WI38 (cell line): Measurements from ENCODE around the gene QRFP.

Experiments used
- H3K4me3 ChIP-seq: 2 replicates; pipeline ENCODE4 v1.5.1; 2011; ENCODE audit warnings: low read depth, mild to moderate bottlenecking, control low read depth, low read length
- TF ChIP-seq, protein P1 (sequence below): IDR thresholded peaks from 2 replicates; pipeline ENCODE4 v1.5.1; 2012; ENCODE audit warnings: low read depth, mild to moderate bottlenecking, control low read depth, low read length

Gene QRFP

DNA sequence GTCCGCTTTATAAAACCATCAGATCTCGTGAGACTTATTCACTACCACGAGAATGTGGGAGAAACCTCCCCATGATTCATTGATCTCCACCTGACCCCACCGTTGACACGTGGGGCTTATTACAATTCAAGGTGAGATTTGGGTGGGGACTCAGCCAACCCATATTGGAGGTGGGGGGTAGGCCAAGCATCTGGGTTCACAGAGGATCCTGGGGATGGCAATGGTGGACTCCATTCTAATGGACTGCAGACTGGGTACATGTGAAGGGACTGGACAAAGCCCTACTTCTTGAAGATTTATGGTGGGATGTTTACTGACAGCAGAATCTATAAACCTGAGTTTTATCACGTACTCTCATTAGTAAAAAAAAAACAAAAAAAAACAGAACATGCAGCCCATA is 15.1 kb downstream of the QRFP start:
- no peak overlapping the region for H3K4me3 ChIP-seq
- TF ChIP-seq, protein P1, sequence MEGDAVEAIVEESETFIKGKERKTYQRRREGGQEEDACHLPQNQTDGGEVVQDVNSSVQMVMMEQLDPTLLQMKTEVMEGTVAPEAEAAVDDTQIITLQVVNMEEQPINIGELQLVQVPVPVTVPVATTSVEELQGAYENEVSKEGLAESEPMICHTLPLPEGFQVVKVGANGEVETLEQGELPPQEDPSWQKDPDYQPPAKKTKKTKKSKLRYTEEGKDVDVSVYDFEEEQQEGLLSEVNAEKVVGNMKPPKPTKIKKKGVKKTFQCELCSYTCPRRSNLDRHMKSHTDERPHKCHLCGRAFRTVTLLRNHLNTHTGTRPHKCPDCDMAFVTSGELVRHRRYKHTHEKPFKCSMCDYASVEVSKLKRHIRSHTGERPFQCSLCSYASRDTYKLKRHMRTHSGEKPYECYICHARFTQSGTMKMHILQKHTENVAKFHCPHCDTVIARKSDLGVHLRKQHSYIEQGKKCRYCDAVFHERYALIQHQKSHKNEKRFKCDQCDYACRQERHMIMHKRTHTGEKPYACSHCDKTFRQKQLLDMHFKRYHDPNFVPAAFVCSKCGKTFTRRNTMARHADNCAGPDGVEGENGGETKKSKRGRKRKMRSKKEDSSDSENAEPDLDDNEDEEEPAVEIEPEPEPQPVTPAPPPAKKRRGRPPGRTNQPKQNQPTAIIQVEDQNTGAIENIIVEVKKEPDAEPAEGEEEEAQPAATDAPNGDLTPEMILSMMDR: no peak

DNA sequence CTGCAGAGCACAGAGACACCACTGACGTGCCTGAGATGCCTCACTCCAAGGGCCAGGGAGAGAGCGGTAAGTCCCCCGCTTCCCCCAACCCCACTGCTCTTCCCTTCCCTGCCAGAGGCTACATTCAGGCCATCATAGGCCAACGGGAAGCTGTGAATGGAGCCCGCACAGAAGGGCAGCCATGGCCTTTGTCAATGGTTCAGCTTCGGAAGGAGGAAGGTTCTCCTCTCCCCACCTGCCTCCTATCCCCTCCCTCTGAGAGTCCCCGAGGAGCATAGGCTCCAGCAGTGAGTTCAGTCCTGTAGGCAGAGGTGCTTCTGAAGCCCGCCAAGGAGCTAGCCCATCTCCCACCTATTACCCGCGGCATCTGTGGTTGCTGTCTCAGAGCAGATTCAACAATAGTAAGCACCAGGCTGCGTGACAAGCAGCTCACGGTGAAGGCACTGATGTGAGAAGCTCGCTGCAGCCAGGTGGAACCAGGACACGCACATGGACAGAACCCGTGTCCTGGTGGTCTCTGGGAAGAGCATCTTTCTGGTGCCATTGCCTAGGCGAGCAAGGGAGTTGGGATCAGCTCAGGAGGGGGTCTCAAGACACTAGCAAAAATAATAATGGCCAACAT is 15.9 kb downstream of the QRFP start:
- TF ChIP-seq, protein P1: no peak
- no peak overlapping the region for H3K4me3 ChIP-seq

DNA sequence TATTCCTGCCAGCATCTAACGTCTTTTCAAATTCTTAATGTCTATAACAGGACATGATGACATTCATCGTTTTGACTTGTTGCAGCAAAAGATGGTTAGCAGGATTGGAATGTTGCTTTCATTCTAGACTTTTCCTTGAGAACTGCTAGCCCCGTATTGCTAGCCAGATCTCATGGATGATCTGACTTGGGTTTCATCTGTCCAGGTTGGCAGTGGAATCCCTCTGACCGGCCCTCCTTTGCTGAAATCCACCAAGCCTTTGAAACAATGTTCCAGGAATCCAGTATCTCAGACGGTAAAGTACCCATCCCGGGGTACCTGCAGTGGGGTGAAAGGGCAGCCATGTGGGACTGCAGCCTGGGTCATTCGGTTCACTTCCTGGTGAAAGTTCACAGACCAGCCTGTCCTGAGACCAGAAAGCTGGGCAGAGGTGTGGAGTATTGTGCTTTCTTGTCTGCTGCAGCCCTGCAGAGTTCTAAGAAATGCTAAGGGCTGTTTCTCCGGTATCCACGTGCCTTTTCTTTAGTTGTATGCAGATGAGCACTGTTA is 16.7 kb downstream of the QRFP start:
- H3K4me3 ChIP-seq: no peak overlapping the region
- TF ChIP-seq, protein P1: no peak

DNA sequence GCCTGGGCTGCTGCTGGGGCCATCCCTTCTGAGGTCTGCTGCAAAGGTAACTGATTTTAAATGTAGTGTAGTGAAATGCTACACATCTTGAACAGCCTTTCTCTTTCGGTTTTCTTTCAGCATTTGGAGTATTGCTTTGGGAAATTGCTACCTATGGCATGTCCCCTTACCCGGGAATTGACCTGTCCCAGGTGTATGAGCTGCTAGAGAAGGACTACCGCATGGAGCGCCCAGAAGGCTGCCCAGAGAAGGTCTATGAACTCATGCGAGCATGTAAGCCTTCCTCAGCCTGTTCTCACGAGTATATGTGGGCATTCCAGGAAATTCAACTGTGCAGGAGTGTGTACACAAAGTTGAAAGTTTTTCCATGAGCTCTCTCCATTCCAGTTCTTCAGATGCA is 18.3 kb downstream of the QRFP start:
- TF ChIP-seq, protein P1: no peak
- H3K4me3 ChIP-seq: no peak overlapping the region

DNA sequence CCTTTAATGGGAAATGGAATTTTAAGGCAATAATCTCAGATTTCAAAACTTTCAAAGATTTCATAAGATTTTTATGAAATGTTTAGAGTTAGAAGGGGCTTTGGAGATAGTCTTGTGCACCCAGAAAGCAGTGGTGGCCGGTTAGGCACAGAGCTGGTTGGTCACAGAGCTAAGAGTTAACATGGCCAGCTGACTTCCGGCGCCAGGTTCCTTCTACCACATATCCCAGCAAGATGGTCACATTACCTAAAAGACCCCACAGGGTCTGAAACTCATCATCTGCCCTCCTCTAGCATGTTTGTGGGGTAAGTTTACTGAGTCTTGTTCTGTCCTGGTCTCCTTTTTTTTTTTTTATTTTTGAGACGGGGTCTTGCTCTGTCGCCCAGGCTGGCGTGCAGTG is 19.3 kb downstream of the QRFP start:
- H3K4me3 ChIP-seq: no peak overlapping the region
- TF ChIP-seq, protein P1: no peak

DNA sequence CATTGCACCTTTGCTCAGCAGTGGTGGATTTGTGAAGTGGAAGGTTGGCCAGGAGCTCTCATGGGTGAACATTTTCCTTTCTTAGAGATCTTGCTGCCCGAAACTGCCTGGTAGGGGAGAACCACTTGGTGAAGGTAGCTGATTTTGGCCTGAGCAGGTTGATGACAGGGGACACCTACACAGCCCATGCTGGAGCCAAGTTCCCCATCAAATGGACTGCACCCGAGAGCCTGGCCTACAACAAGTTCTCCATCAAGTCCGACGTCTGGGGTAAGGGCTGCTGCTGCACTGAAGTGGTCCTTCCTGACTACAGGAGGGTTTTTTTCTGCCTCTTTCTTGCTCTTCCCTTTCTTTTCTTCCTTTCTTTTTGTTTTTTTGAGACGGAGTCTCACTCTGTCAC is 21.8 kb downstream of the QRFP start:
- H3K4me3 ChIP-seq: no peak overlapping the region
- TF ChIP-seq, protein P1: no peak

DNA sequence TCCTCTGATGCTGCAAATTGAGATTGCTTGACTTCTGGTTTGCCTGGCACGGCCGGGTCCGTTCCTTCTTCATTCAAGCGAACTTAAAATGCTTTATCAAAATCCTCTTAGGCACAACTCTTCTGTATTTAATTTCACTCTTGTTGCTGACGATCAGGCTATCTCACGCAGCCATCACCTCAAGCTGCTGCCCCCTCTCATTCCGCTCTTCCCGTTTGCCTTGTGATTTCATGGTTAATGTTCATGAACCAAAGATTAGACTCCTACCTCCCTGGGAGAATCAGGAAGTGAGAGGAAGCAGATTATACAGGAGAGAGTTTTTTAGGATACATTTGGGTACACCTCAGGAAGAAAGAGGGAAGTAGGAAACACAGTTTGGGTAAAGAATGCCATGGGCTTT is 22.6 kb downstream of the QRFP start:
- no peak overlapping the region for H3K4me3 ChIP-seq
- TF ChIP-seq, protein P1: no peak
